DOHH2 (cell line): ENCODE results near the gene FBN2.
"Not testable (repeated sequence)": the region's sequence is repeated elsewhere in the genome, so short reads cannot be mapped to it uniquely, and the experiment has no call there.

Experiments used
- H3F3A ChIP-seq: fragments of 200-600 bp; sonication (generic), shearing (Covaris generic); 2 replicates; pipeline ENCODE4 v1.6.0; 2016; ENCODE audit warnings: antibody characterized with exemption, mild to moderate bottlenecking; ENCODE audit not compliant: control insufficient read depth, insufficient read depth
- H3K27ac ChIP-seq: fragments of 200-600 bp; sonication (generic); 2 replicates; pipeline ENCODE4 v1.5.1; 2014; ENCODE audit warnings: low read depth, mild to moderate bottlenecking, low read length, moderate library complexity
- H3K27me3 ChIP-seq: fragments of 200-600 bp; sonication (generic); 2 replicates; pipeline ENCODE4 v1.6.1; 2014; ENCODE audit warnings: mild to moderate bottlenecking, low read length, mixed read lengths; ENCODE audit not compliant: control insufficient read depth
- H3K36me3 ChIP-seq: fragments of 200-600 bp; sonication (generic); 2 replicates; pipeline ENCODE4 v1.6.1; 2014; ENCODE audit warnings: mild to moderate bottlenecking, low read length, moderate library complexity, mixed read lengths; ENCODE audit not compliant: control insufficient read depth
- H3K4me1 ChIP-seq: fragments of 200-600 bp; sonication (generic); 2 replicates; pipeline ENCODE4 v1.6.1; 2014; ENCODE audit warnings: mild to moderate bottlenecking, low read length, mixed read lengths; ENCODE audit not compliant: control insufficient read depth
- H3K4me2 ChIP-seq: fragments of 200-600 bp; sonication (generic); 2 replicates; pipeline ENCODE4 v1.6.0; 2014; ENCODE audit warnings: mild to moderate bottlenecking, low read length, moderate library complexity
- H3K4me3 ChIP-seq: fragments of 200-600 bp; sonication (generic); 2 replicates; pipeline ENCODE4 v1.5.1; 2014; ENCODE audit warnings: mild to moderate bottlenecking, low read length, mixed read lengths
- H3K79me2 ChIP-seq: fragments of 200-600 bp; sonication (generic); 2 replicates; pipeline ENCODE4 v1.6.1; 2014; ENCODE audit warnings: mild to moderate bottlenecking, low read length, mixed read lengths; ENCODE audit not compliant: control insufficient read depth
- H3K9me2 ChIP-seq: fragments of 200-600 bp; sonication (generic); replicated peaks from 2 replicates; pipeline ENCODE4 v1.6.1; 2014; ENCODE audit warnings: mild to moderate bottlenecking, low read length, mixed read lengths; ENCODE audit not compliant: control insufficient read depth
- H3K9me3 ChIP-seq: fragments of 200-600 bp; sonication (generic); 2 replicates; pipeline ENCODE4 v1.6.1; 2014; ENCODE audit warnings: antibody characterized with exemption, low read length, mixed read lengths; ENCODE audit not compliant: control insufficient read depth, insufficient read depth
- H4K20me1 ChIP-seq: fragments of 200-600 bp; sonication (generic); 2 replicates; pipeline ENCODE4 v1.6.0; 2014; ENCODE audit warnings: low read depth, mild to moderate bottlenecking, antibody characterized with exemption, low read length, moderate library complexity; ENCODE audit not compliant: control insufficient read depth, insufficient read depth
- EZH2phosphoT487 ChIP-seq: fragments of 200-600 bp; sonication (generic); IDR thresholded peaks from 2 replicates; pipeline ENCODE4 v1.6.1; 2017; ENCODE audit warnings: borderline replicate concordance, mild to moderate bottlenecking, antibody characterized with exemption, low read length, moderate library complexity, mixed read lengths
- TF ChIP-seq, protein P1 (sequence below): fragments of 200-600 bp; sonication (generic); IDR thresholded peaks from one replicate; pipeline ENCODE4 v1.5.1; 2014; ENCODE audit warnings: antibody characterized with exemption, mild to moderate bottlenecking, low read depth, low read length; ENCODE audit not compliant: poor library complexity, severe bottlenecking

Gene FBN2

DNA sequence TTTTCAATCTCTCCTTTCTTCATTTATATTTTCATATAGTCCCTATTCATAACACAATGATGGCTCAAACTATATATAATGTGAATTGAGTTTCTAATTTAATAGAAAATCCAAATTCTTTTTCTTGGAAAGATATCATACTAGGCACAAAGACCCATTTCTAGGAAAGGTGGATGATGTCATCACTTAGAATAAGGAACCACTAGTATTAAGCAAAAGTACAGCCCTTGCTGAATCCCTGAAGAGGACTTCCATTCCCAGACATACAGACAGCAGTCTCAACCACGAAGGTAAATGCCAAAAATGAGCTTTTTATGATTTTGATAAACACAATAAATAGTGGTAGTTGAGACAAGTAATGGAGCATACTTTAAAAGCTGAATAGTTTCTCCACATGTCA, 210.0 kb downstream of the FBN2 start:
- Histone ChIP-seq H3K9me2 (no peaks in the 10 kb centered on the region), H3K36me3 (no peaks in the 10 kb centered on the region), H3K4me3 (no peak overlapping the region), H3K27ac (no peak overlapping the region), H3K9me3 (no peaks in the 10 kb centered on the region), H3F3A (no peaks in the 10 kb centered on the region), H3K4me2 (no peak overlapping the region), H3K4me1 (no peaks in the 10 kb centered on the region), H4K20me1 (no peaks in the 10 kb centered on the region), H3K79me2 (no peaks in the 10 kb centered on the region), H3K27me3 (no peaks in the 10 kb centered on the region)
- no peak for TF ChIP-seq EZH2phosphoT487
- TF ChIP-seq, protein P1, sequence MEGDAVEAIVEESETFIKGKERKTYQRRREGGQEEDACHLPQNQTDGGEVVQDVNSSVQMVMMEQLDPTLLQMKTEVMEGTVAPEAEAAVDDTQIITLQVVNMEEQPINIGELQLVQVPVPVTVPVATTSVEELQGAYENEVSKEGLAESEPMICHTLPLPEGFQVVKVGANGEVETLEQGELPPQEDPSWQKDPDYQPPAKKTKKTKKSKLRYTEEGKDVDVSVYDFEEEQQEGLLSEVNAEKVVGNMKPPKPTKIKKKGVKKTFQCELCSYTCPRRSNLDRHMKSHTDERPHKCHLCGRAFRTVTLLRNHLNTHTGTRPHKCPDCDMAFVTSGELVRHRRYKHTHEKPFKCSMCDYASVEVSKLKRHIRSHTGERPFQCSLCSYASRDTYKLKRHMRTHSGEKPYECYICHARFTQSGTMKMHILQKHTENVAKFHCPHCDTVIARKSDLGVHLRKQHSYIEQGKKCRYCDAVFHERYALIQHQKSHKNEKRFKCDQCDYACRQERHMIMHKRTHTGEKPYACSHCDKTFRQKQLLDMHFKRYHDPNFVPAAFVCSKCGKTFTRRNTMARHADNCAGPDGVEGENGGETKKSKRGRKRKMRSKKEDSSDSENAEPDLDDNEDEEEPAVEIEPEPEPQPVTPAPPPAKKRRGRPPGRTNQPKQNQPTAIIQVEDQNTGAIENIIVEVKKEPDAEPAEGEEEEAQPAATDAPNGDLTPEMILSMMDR: no peak

DNA sequence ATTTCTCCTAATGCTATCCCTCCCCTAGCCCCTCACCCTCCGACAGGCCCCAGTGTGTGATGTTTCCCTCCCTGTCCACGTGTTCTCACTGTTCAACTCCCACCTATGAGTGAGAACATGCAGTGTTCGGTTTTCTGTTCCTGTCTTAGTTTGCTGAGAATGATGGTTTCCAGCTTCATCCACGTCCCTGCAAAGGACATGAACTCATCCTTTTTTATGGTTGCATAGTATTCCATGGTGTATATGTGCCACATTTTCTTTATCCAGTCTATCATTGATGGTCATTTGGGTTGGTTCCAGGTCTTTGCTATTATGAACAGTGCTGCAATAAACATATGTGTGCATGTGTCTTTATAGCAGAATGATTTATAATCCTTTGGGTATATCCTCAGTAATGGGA, 216.6 kb downstream of the FBN2 start:
- H3K27ac ChIP-seq, H3K9me3 ChIP-seq, H3F3A ChIP-seq, H4K20me1 ChIP-seq, H3K36me3 ChIP-seq, H3K4me1 ChIP-seq, H3K4me3 ChIP-seq, H3K27me3 ChIP-seq, H3K9me2 ChIP-seq, H3K79me2 ChIP-seq, H3K4me2 ChIP-seq: not testable (repeated sequence)

DNA sequence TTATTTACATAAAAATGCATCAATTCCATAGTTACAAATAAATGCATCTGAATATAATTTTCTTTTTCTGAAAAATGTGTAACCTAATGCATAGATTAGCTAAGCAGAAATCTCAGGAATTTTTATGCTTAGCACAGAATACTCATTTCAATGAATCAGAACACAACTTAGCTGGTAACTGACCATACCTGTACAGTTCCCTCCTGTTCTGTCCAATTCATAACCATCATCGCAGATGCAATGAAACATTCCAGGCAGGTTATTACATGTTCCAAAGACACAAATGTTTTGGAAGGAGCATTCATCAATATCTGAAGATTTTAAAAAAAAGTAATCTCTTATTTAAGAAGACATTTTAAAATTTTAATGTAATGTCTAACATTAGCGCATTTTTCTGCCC, 219.4 kb downstream of the FBN2 start:
- TF ChIP-seq EZH2phosphoT487: no peak
- TF ChIP-seq, protein P1: no peak
- Histone ChIP-seq H3K27ac (no peak overlapping the region), H3K4me3 (no peak overlapping the region), H3K9me3 (no peaks in the 10 kb centered on the region), H3K9me2 (no peaks in the 10 kb centered on the region), H3K4me1 (no peaks in the 10 kb centered on the region), H3K36me3 (no peaks in the 10 kb centered on the region), H3K79me2 (no peaks in the 10 kb centered on the region), H3K4me2 (no peak overlapping the region), H3F3A (no peaks in the 10 kb centered on the region), H4K20me1 (no peaks in the 10 kb centered on the region), H3K27me3 (no peaks in the 10 kb centered on the region)

DNA sequence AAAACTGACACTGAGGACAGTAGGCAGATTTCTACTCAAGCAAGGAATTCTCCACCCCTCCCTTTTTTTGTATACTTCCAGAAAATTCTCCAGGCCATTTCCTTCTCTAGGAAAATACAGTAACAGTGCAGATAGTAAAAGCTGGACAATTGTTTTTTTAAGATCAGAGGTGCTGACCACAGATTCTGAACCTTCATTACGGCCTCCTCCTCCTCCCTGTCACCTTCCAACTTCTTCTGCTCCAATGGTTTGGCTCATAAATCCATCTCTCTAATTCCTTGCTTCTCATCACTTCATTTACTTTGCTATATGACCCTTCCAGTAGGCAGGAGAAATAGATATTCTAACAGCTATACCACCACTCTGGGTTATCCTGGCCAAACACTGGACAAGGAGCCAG, 220.6 kb downstream of the FBN2 start:
- Histone ChIP-seq H3K4me2 (no peak overlapping the region), H3K27ac (no peak overlapping the region), H3K9me2 (no peaks in the 10 kb centered on the region), H3K9me3 (no peaks in the 10 kb centered on the region), H3K36me3 (no peaks in the 10 kb centered on the region), H3K27me3 (no peaks in the 10 kb centered on the region), H3K4me1 (no peaks in the 10 kb centered on the region), H4K20me1 (no peaks in the 10 kb centered on the region), H3K4me3 (no peak overlapping the region), H3F3A (no peaks in the 10 kb centered on the region), H3K79me2 (no peaks in the 10 kb centered on the region)
- TF ChIP-seq, protein P1: no peak
- no peak for TF ChIP-seq EZH2phosphoT487
